HPDE6-E6E7 (cell line): ENCODE results near the gene SLC31A2.

Experiments used
- DNase-seq: peaks from one replicate; pipeline ENCODE4 v3.0.0; 2011; ENCODE audit warnings: missing footprints; ENCODE audit errors: extremely low spot score

The SLC31A2 gene

GRCh38 chr9:113186137-113186755 lies 35.4 kb downstream of the SLC31A2 start:
- no peak for DNase-seq

- peak; percentile 95 for DNase-seq
These were observed 37.3 kb downstream of the SLC31A2 start for GRCh38 chr9:113187929-113188595.

- DNase-seq: no peak
These were observed 41.6 kb downstream of the SLC31A2 start for GRCh38 chr9:113192455-113192854.

DNA sequence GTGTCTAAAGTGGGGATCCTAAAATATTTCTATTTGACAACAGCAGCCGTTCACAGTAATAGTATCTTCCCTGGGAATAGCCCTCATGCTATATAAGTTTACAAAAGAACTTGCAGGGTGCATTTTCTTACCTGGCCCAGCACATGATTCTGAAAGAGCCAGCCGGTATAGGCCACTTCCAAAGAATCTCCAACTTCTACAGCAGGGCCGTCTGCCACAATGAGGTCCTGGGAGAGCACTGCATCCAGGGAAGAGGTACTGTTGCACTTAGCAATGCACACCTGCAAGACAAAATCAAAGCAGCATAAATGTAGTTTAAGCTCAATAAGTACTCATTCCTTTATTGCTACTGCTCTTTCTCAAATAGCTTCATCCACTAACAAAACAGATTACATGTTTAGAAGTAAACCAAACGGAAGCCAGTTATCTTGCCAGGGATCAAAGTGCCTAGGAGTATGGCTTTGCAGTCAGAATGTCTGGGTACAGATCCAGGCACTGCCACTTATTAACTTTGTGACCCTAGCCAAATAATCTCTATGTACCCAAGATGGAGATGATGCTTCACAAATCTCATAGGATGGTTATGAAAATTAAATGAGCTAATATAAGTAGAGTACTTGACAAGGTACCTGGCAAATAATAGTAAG lies 49.0 kb downstream of the SLC31A2 start:
- no peak for DNase-seq

DNA sequence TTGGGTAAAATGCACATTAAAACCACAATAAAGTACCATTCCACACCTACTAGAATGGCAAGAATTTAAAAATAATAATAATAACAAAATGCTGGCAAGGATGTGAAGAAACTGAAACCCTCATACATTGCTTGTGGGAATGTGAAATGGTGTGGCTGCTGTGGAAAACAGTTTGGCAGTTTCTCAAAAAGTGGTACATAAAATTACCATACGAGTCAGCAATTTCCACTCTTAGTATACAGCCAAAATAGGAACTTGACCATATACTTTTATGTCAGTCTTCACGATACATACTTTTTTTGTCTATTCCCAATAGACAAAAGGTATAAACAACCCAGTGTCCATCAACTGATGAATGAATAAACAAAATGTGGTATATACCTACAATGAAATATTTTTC lies 54.6 kb downstream of the SLC31A2 start:
- no peak for DNase-seq

- no peak for DNase-seq
These were observed 55.1 kb downstream of the SLC31A2 start for GRCh38 chr9:113205861-113206260.

DNA sequence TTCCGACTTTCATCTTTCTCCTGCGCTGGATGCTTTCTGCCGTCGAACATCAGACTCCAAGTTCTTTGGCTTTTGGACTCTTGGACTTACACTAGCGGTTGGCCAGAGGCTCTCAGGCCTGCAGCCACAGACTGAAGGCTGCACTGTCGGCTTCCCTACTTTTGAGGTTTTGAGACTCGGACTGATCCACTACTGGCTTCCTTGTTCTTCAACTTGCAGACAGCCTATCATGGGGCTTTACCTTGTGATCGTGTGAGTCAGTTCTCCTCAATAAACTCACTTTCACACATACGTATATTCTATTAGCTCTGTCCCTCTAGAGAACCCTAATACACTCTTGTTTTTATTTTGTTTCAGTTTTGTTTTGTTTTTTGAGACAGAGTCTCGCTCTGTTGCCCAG lies 60.0 kb downstream of the SLC31A2 start:
- DNase-seq: no peak
